Mesenchymal stem cell (in vitro differentiated cells and primary cell): Measurements from ENCODE around the gene MAP3K4.

Experiments used
- DNase-seq: peaks from one replicate; pipeline ENCODE4 v3.0.0-alpha.2; 2013
- H2AFZ ChIP-seq: one replicate; pipeline ENCODE4 v1.6.1; 2013; ENCODE audit warnings: low read depth, mild to moderate bottlenecking, control low read depth, inconsistent platforms, low read length, moderate library complexity
- H2AK5ac ChIP-seq: 2 replicates; pipeline ENCODE4 v1.6.1; 2013; ENCODE audit warnings: low read length, moderate library complexity, mild to moderate bottlenecking, inconsistent platforms; ENCODE audit not compliant: severe bottlenecking
- H2BK120ac ChIP-seq: one replicate; pipeline ENCODE4 v1.6.1; 2013; ENCODE audit warnings: low read depth, mild to moderate bottlenecking, inconsistent platforms, low read length, moderate library complexity
- H2BK12ac ChIP-seq, 2 experiments: one replicate each; pipeline ENCODE4 v1.6.1; 2013; ENCODE audit warnings: inconsistent platforms in 2 of 2, low read length in 2 of 2, mild to moderate bottlenecking in 2 of 2, moderate library complexity in 2 of 2, control low read depth in 1 of 2
- H2BK15ac ChIP-seq: one replicate; pipeline ENCODE4 v1.6.1; 2013; ENCODE audit warnings: mild to moderate bottlenecking, low read depth, inconsistent platforms; ENCODE audit not compliant: poor library complexity, severe bottlenecking
- H2BK5ac ChIP-seq: 2 replicates; pipeline ENCODE4 v1.6.1; 2013; ENCODE audit warnings: low read depth, mild to moderate bottlenecking, low read length, control low read depth, inconsistent platforms; ENCODE audit not compliant: poor library complexity, severe bottlenecking
- H3K14ac ChIP-seq, 2 experiments: one replicate each; pipeline ENCODE4 v1.6.1; 2013; ENCODE audit warnings: inconsistent platforms in 2 of 2, low read length in 2 of 2, control low read depth in 1 of 2, mild to moderate bottlenecking in 1 of 2, moderate library complexity in 1 of 2
- H3K18ac ChIP-seq, 2 experiments: one replicate each; pipeline ENCODE4 v1.6.1; 2013; ENCODE audit warnings: inconsistent platforms in 2 of 2, low read length in 2 of 2, control low read depth in 1 of 2, low read depth in 1 of 2, mild to moderate bottlenecking in 1 of 2
- H3K23ac ChIP-seq, 2 experiments: one replicate each; pipeline ENCODE4 v1.6.1; 2013; ENCODE audit warnings: inconsistent platforms in 2 of 2, low read length in 2 of 2, mild to moderate bottlenecking in 2 of 2, moderate library complexity in 2 of 2, control low read depth in 1 of 2
- H3K27ac ChIP-seq: 2 replicates; pipeline ENCODE4 v1.5.1; 2013; ENCODE audit warnings: mild to moderate bottlenecking, moderate library complexity, low read length, control low read depth, inconsistent platforms; ENCODE audit not compliant: poor library complexity, severe bottlenecking
- H3K27me3 ChIP-seq, 2 experiments: 2 replicates each; pipeline versions ENCODE4 v1.6.1 to v1.7.0; 2013; ENCODE audit warnings: low read length in 2 of 2, mild to moderate bottlenecking in 2 of 2, moderate library complexity in 2 of 2, control low read depth in 1 of 2, inconsistent platforms in 1 of 2; ENCODE audit not compliant: control insufficient read depth in 1 of 2, insufficient read depth in 1 of 2
- H3K36me3 ChIP-seq, 2 experiments: 2 replicates each; pipeline versions ENCODE4 v1.6.1 to v1.7.0; 2013; ENCODE audit warnings: low read length in 2 of 2, control low read depth in 1 of 2, inconsistent platforms in 1 of 2, low read depth in 1 of 2, mild to moderate bottlenecking in 1 of 2; ENCODE audit not compliant: insufficient read depth in 2 of 2, control insufficient read depth in 1 of 2
- H3K4ac ChIP-seq, 2 experiments: one replicate each; pipeline ENCODE4 v1.6.1; 2013; ENCODE audit warnings: inconsistent platforms in 2 of 2, low read length in 2 of 2, mild to moderate bottlenecking in 2 of 2, moderate library complexity in 2 of 2, control low read depth in 1 of 2, low read depth in 1 of 2
- H3K4me1 ChIP-seq: 2 replicates; pipeline ENCODE4 v1.6.1; 2013; ENCODE audit warnings: low read depth, low read length, control low read depth; ENCODE audit not compliant: control insufficient read depth, insufficient read depth
- H3K4me2 ChIP-seq: 2 replicates; pipeline ENCODE4 v1.6.1; 2013; ENCODE audit warnings: low read length, mild to moderate bottlenecking, inconsistent platforms; ENCODE audit not compliant: poor library complexity, severe bottlenecking
- H3K4me3 ChIP-seq, 2 experiments: 2 replicates each; pipeline versions ENCODE4 v1.5.1 to v1.7.0; 2013; ENCODE audit warnings: low read length in 2 of 2, mild to moderate bottlenecking in 2 of 2, control low read depth in 1 of 2, low read depth in 1 of 2; ENCODE audit not compliant: insufficient read depth in 1 of 2
- H3K79me1 ChIP-seq: replicated peaks from 2 replicates; pipeline ENCODE4 v1.6.1; 2013; ENCODE audit warnings: mild to moderate bottlenecking, control low read depth, low read length, inconsistent platforms; ENCODE audit not compliant: poor library complexity, severe bottlenecking
- H3K9ac ChIP-seq: 2 replicates; pipeline ENCODE4 v1.7.0; 2013; ENCODE audit warnings: mild to moderate bottlenecking, low read length, moderate library complexity
- H3K9me3 ChIP-seq: 2 replicates; pipeline ENCODE4 v1.7.0; 2013; ENCODE audit warnings: mild to moderate bottlenecking, low read length; ENCODE audit not compliant: control insufficient read depth
- H4K8ac ChIP-seq: one replicate; pipeline ENCODE4 v1.6.1; 2013; ENCODE audit warnings: inconsistent platforms, mild to moderate bottlenecking, low read length, moderate library complexity
- H4K91ac ChIP-seq: one replicate; pipeline ENCODE4 v1.6.1; 2013; ENCODE audit warnings: mild to moderate bottlenecking, low read length, inconsistent platforms
- WGBS: methylation state at CpG from one replicate; pipeline ENCODE4 v1.1.7; 2013; ENCODE audit warnings: mixed read lengths; 5-methylcytosine and 5-hydroxymethylcytosine counted together

The MAP3K4 gene

GRCh38 chr6:160949531-160949930, 42.0 kb upstream of the MAP3K4 start:
- peaks cover 2% of the 10 kb centered on the region for H3K4me1 ChIP-seq
- H3K36me3 ChIP-seq: no peaks in the 10 kb centered on the region
- no peaks in the 10 kb centered on the region for H3K79me1 ChIP-seq
- no peak overlapping the region for H3K18ac ChIP-seq
- H3K9ac ChIP-seq: peak overlapping the region; percentile 84
- H3K9me3 ChIP-seq: no peaks in the 10 kb centered on the region
- H3K27me3 ChIP-seq: no peaks in the 10 kb centered on the region
- H2AK5ac ChIP-seq: no peak overlapping the region
- H2AFZ ChIP-seq: no peak overlapping the region
- no peak overlapping the region for H2BK5ac ChIP-seq
- H4K91ac ChIP-seq: no peak overlapping the region
- H3K27ac ChIP-seq: no peak overlapping the region
- H3K14ac ChIP-seq: no peak overlapping the region
- WGBS: 100% methylated on average over 1 of the region's 2 CpGs
- no peak overlapping the region for H2BK15ac ChIP-seq
- H4K8ac ChIP-seq: no peak overlapping the region
- H3K23ac ChIP-seq: no peak overlapping the region
- H2BK120ac ChIP-seq: no peak overlapping the region
- H3K4ac ChIP-seq: no peak overlapping the region
- no peak overlapping the region for H2BK12ac ChIP-seq
- no peak overlapping the region for H3K4me2 ChIP-seq
- no peak overlapping the region for H3K4me3 ChIP-seq
- DNase-seq: no peak

GRCh38 chr6:160950507-160950906, 41.1 kb upstream of the MAP3K4 start:
- H3K9me3 ChIP-seq: no peaks in the 10 kb centered on the region
- H3K36me3 ChIP-seq: no peaks in the 10 kb centered on the region
- H3K14ac ChIP-seq: no peak overlapping the region
- no peak overlapping the region for H3K4ac ChIP-seq
- no peak overlapping the region for H2BK12ac ChIP-seq
- H2BK15ac ChIP-seq: no peak overlapping the region
- H3K23ac ChIP-seq: no peak overlapping the region
- H3K4me3 ChIP-seq: no peak overlapping the region
- no peak overlapping the region for H2BK5ac ChIP-seq
- H2AFZ ChIP-seq: no peak overlapping the region
- no peak overlapping the region for H3K4me2 ChIP-seq
- H3K27me3 ChIP-seq: no peaks in the 10 kb centered on the region
- 0% methylated on average over 2 of the region's 4 CpGs for WGBS
- H3K27ac ChIP-seq: no peak overlapping the region
- H3K9ac ChIP-seq: peak overlapping the region; percentile 84
- peaks cover 2% of the 10 kb centered on the region for H3K4me1 ChIP-seq
- H2AK5ac ChIP-seq: no peak overlapping the region
- H4K91ac ChIP-seq: no peak overlapping the region
- H2BK120ac ChIP-seq: no peak overlapping the region
- H3K18ac ChIP-seq: no peak overlapping the region
- peak; percentile 78 for DNase-seq
- no peaks in the 10 kb centered on the region for H3K79me1 ChIP-seq
- H4K8ac ChIP-seq: no peak overlapping the region

- Histone ChIP-seq H2AFZ (no peak overlapping the region), H3K27ac (no peak overlapping the region), H3K4ac (no peak overlapping the region), H3K27me3 (no peaks in the 10 kb centered on the region), H3K9me3 (no peaks in the 10 kb centered on the region), H3K36me3 (no peaks in the 10 kb centered on the region), H2BK5ac (no peak overlapping the region), H3K9ac (peak overlapping the region; percentile 84), H2BK15ac (no peak overlapping the region), H3K79me1 (no peaks in the 10 kb centered on the region), H2BK120ac (no peak overlapping the region), H4K91ac (peak overlapping the region; percentile 72), H3K4me3 (no peak overlapping the region), H2AK5ac (no peak overlapping the region), H4K8ac (no peak overlapping the region), H3K18ac (peak overlapping the region; percentile 39 to 46), H3K23ac (peak overlapping the region in 1 of 2 experiments; percentile 14), H3K14ac (peak overlapping the region in 1 of 2 experiments; percentile 81), H3K4me1 (peaks cover 2% of the 10 kb centered on the region), H3K4me2 (no peak overlapping the region), H2BK12ac (no peak overlapping the region)
- 92% methylated on average over 13 of the region's 13 CpGs for WGBS
- no peak for DNase-seq
These were observed 40.2 kb upstream of the MAP3K4 start for GRCh38 chr6:160951187-160952030.

DNA sequence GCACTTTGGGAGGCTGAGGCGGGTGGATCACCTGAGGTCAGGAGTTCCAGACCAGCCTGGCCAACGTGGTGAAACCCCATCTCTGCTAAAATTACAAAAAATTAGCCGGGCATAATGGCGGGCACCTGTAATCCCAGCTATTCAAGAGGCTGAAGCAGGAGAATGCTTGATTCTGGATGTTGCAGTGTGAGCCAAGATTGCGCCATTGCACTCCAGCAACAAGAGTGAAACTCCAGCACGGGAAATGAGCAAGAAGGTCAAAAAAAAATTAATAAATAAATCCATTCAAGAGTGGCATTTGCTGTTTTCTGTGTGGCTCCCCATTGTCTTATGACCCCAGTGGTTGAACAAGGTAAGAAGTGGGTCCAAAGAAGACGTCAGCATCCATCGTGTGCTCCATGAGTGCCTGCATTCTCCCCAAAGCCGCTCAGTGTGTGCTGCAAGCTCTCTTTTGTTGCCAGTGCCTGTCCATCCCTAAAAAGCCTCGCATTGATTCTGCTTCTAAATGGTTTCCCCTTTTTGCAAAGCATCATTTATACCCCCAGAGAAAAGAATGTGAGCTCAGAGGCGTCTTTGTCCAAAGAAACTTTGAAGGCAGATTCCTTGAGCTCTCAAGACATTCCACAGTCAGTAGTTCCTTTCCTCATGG, 38.8 kb upstream of the MAP3K4 start:
- Histone ChIP-seq H2AK5ac (no peak overlapping the region), H3K27ac (no peak overlapping the region), H4K8ac (no peak overlapping the region), H3K79me1 (no peaks in the 10 kb centered on the region), H3K4me3 (no peak overlapping the region), H3K4ac (no peak overlapping the region), H2BK15ac (no peak overlapping the region), H3K9me3 (no peaks in the 10 kb centered on the region), H2BK120ac (no peak overlapping the region), H3K9ac (no peak overlapping the region), H3K4me1 (peaks cover 2% of the 10 kb centered on the region), H3K27me3 (no peaks in the 10 kb centered on the region), H3K36me3 (no peaks in the 10 kb centered on the region), H3K18ac (no peak overlapping the region), H2AFZ (no peak overlapping the region), H3K14ac (no peak overlapping the region), H2BK12ac (no peak overlapping the region), H3K4me2 (no peak overlapping the region), H4K91ac (no peak overlapping the region), H2BK5ac (no peak overlapping the region), H3K23ac (no peak overlapping the region)
- DNase-seq: peak; percentile 14
- 73% methylated on average over 9 of the region's 11 CpGs for WGBS
